Dermis lymphatic vessel endothelial cell (primary cell): ENCODE results near the gene RDH13. TPM values are rescaled to one million over a fixed set of nuclear protein-coding genes. Genes with fewer than 3 reads are reported as not detected.

ENCODE experiments used
- total RNA-seq: library from RNA; depleted of rRNA; stranded (reverse); fragments of >200 nt; gene quantifications from 2 replicates; pipeline ENCODE4 v1.2.1, GENCODE V29; 2014

Gene RDH13
- 15.0 and 28.4 TPM in 2 replicates for total RNA-seq

GRCh38 chr19:55062735-55063491, at the start of gene RDH13:
Gene RDH13, minus strand, starts transcription at chr19:55063148. Its CDS starts 116 bp downstream, at chr19:55063032.

GRCh38 chr19:55075371-55075998, 12.5 kb upstream of the RDH13 start, which contains the start of gene EPS8L1:
Gene EPS8L1, plus strand, starts transcription at chr19:55075869. Its CDS starts 576 bp downstream, at chr19:55076445.

Other genes with a start within 250 kb of the RDH13 start
- not detected in 2 replicates for gene KIR3DL1, start 246.7 kb downstream of the RDH13 start, total RNA-seq
- not detected in 2 replicates for gene KIR2DS4, start 230.5 kb downstream of the RDH13 start, total RNA-seq
- not detected in 2 replicates for gene KIR3DL2, start 212.7 kb downstream of the RDH13 start, total RNA-seq
- not detected in 2 replicates for gene FCAR, start 188.9 kb downstream of the RDH13 start, total RNA-seq
- gene NCR1, start 157.0 kb downstream of the RDH13 start, total RNA-seq: not detected in 2 replicates
- not detected in 2 replicates for gene NLRP7, start 115.6 kb downstream of the RDH13 start, total RNA-seq
- gene NLRP2, start 96.8 kb downstream of the RDH13 start, total RNA-seq: 0.77 and 2.3 TPM in 2 replicates
- 0.09 TPM in 1 of 2 replicates, not detected in the other for gene GP6, start 24.9 kb downstream of the RDH13 start, total RNA-seq
- gene EPS8L1, start 12.7 kb upstream of the RDH13 start, total RNA-seq: 10.0 and 12.7 TPM in 2 replicates
- gene PPP1R12C, start 54.5 kb upstream of the RDH13 start, total RNA-seq: 23.5 and 25.8 TPM in 2 replicates
- gene TNNT1, start 86.1 kb upstream of the RDH13 start, total RNA-seq: 0.77 and 0.87 TPM in 2 replicates
- not detected in 2 replicates for gene TNNI3, start 94.6 kb upstream of the RDH13 start, total RNA-seq
- gene DNAAF3, start 103.5 kb upstream of the RDH13 start, total RNA-seq: 0.34 and 0.65 TPM in 2 replicates
- under 0.01 TPM in 1 of 2 replicates, not detected in the other for gene SYT5, start 117.1 kb upstream of the RDH13 start, total RNA-seq
- gene PTPRH, start 146.4 kb upstream of the RDH13 start, total RNA-seq: 0.09 and 0.33 TPM in 2 replicates
- gene TMEM86B, start 165.6 kb upstream of the RDH13 start, total RNA-seq: 0.33 and 1.0 TPM in 2 replicates
- 16.4 and 18.0 TPM in 2 replicates for gene PPP6R1, start 195.9 kb upstream of the RDH13 start, total RNA-seq
- 18.6 and 19.6 TPM in 2 replicates for gene HSPBP1, start 217.0 kb upstream of the RDH13 start, total RNA-seq
- gene BRSK1, start 220.8 kb upstream of the RDH13 start, total RNA-seq: 0.65 and 0.77 TPM in 2 replicates